ENCODE results near the gene RPRM. TPM values are rescaled to one million over a fixed set of nuclear protein-coding genes. Genes with fewer than 3 reads are reported as not detected.
"Not testable (repeated sequence)": the region's sequence is repeated elsewhere in the genome, so short reads cannot be mapped to it uniquely, and the experiment has no call there.

The RPRM gene
- total RNA-seq, 2 donors from 2014 or later, result 2.5 to 4.9 TPM

GRCh38 chr2:153461453-153461852, 17.1 kb downstream of the RPRM start:
- H3K9me3 ChIP-seq, result no peaks in the 10 kb centered on the region
- 79% methylated on average over 5 of the region's 5 CpGs for WGBS
- intact Hi-C loops (cut with DNase I), result no loop called here
- no peaks in the 10 kb centered on the region for H3K27me3 ChIP-seq (replicated peaks; ENCODE audit: insufficient read depth)
- no peaks in the 10 kb centered on the region for H3K4me1 ChIP-seq (replicated peaks)
- no peak for DNase-seq (ENCODE audit: low spot score)
- no peaks in the 10 kb centered on the region for H3K36me3 ChIP-seq
- no peak overlapping the region for H3K4me3 ChIP-seq
- no peak overlapping the region for H3K27ac ChIP-seq
- TF ChIP-seq CTCF (IDR thresholded peaks at IDR 0.05) (no peak), POLR2AphosphoS5 (IDR thresholded peaks at IDR 0.05) (no peak), POLR2A (IDR thresholded peaks at IDR 0.05) (no peak)

- TF ChIP-seq CTCF (IDR thresholded peaks at IDR 0.05), result no peak
- TF ChIP-seq POLR2AphosphoS5 (IDR thresholded peaks at IDR 0.05), result no peak
- no peak for TF ChIP-seq POLR2A (IDR thresholded peaks at IDR 0.05)
- WGBS, result 74% methylated on average over 8 of the region's 8 CpGs
- Histone ChIP-seq H3K27me3 (replicated peaks; ENCODE audit: insufficient read depth) (no peaks in the 10 kb centered on the region), H3K27ac (no peak overlapping the region), H3K4me3 (no peak overlapping the region), H3K9me3 (no peaks in the 10 kb centered on the region), H3K36me3 (no peaks in the 10 kb centered on the region), H3K4me1 (replicated peaks) (no peaks in the 10 kb centered on the region)
- intact Hi-C loops (cut with DNase I), result no loop called here
- no peak for DNase-seq (ENCODE audit: low spot score)
These were observed 22.7 kb downstream of the RPRM start for GRCh38 chr2:153455861-153456260.

GRCh38 chr2:153455403-153455802, 23.2 kb downstream of the RPRM start:
- 92% methylated on average over 21 of the region's 21 CpGs for WGBS
- intact Hi-C loops (cut with DNase I), result no loop called here
- Histone ChIP-seq H3K4me3 (no peak overlapping the region), H3K27me3 (replicated peaks; ENCODE audit: insufficient read depth) (no peaks in the 10 kb centered on the region), H3K36me3 (no peaks in the 10 kb centered on the region), H3K27ac (no peak overlapping the region), H3K9me3 (no peaks in the 10 kb centered on the region), H3K4me1 (replicated peaks) (no peaks in the 10 kb centered on the region)
- TF ChIP-seq POLR2AphosphoS5 (IDR thresholded peaks at IDR 0.05) (no peak), CTCF (IDR thresholded peaks at IDR 0.05) (no peak), POLR2A (IDR thresholded peaks at IDR 0.05) (no peak)
- no peak for DNase-seq (ENCODE audit: low spot score)

- no peak overlapping the region for H3K27ac ChIP-seq
- H3K4me3 ChIP-seq, result no peak overlapping the region
- intact Hi-C loops (cut with DNase I), result no loop called here
- no peaks in the 10 kb centered on the region for H3K27me3 ChIP-seq (replicated peaks; ENCODE audit: insufficient read depth)
- no peak for TF ChIP-seq POLR2A (IDR thresholded peaks at IDR 0.05)
- no peak for TF ChIP-seq CTCF (IDR thresholded peaks at IDR 0.05)
- TF ChIP-seq POLR2AphosphoS5 (IDR thresholded peaks at IDR 0.05), result no peak
- no peaks in the 10 kb centered on the region for H3K9me3 ChIP-seq
- H3K4me1 ChIP-seq (replicated peaks), result no peaks in the 10 kb centered on the region
- no peak for DNase-seq (ENCODE audit: low spot score)
- H3K36me3 ChIP-seq, result no peaks in the 10 kb centered on the region
- WGBS, result 90% methylated on average over 5 of the region's 5 CpGs
These were observed 27.0 kb downstream of the RPRM start for GRCh38 chr2:153451611-153452010.

- TF ChIP-seq POLR2AphosphoS5 (IDR thresholded peaks at IDR 0.05), result no peak
- TF ChIP-seq POLR2A (IDR thresholded peaks at IDR 0.05), result no peak
- no peak for TF ChIP-seq CTCF (IDR thresholded peaks at IDR 0.05)
- no peaks in the 10 kb centered on the region for H3K4me1 ChIP-seq (replicated peaks)
- no peaks in the 10 kb centered on the region for H3K36me3 ChIP-seq
- intact Hi-C loops (cut with DNase I), result no loop called here
- no peak overlapping the region for H3K4me3 ChIP-seq
- WGBS, result 86% methylated on average over 3 of the region's 4 CpGs
- H3K27ac ChIP-seq, result no peak overlapping the region
- no peak for DNase-seq (ENCODE audit: low spot score)
- no peaks in the 10 kb centered on the region for H3K27me3 ChIP-seq (replicated peaks; ENCODE audit: insufficient read depth)
- H3K9me3 ChIP-seq, result no peaks in the 10 kb centered on the region
These were observed 35.5 kb downstream of the RPRM start for GRCh38 chr2:153443106-153443505.

GRCh38 chr2:153442616-153443015, 35.9 kb downstream of the RPRM start:
- H3K4me3 ChIP-seq; H3K36me3 ChIP-seq; DNase-seq (ENCODE audit: low spot score); H3K27me3 ChIP-seq (replicated peaks; ENCODE audit: insufficient read depth); H3K9me3 ChIP-seq; intact Hi-C loops (cut with DNase I); H3K4me1 ChIP-seq (replicated peaks); H3K27ac ChIP-seq: not testable (repeated sequence)
- 58% methylated on average over 5 of the region's 5 CpGs for WGBS

- H3K27me3 ChIP-seq (replicated peaks; ENCODE audit: insufficient read depth); H3K9me3 ChIP-seq; H3K27ac ChIP-seq; H3K4me3 ChIP-seq; intact Hi-C loops (cut with DNase I); H3K36me3 ChIP-seq; H3K4me1 ChIP-seq (replicated peaks); DNase-seq (ENCODE audit: low spot score): not testable (repeated sequence)
- WGBS, result 96% methylated on average over 2 of the region's 2 CpGs
These were observed 38.5 kb downstream of the RPRM start for GRCh38 chr2:153440090-153440489.
